ENCODE measurements around the gene TMEM263.
A peak's percentile ranks its signal among the peaks of the same experiment; 100 is the strongest.
"Not testable (repeated sequence)": the region's sequence is repeated elsewhere in the genome, so short reads cannot be mapped to it uniquely, and the experiment has no call there.

The TMEM263 gene

DNA sequence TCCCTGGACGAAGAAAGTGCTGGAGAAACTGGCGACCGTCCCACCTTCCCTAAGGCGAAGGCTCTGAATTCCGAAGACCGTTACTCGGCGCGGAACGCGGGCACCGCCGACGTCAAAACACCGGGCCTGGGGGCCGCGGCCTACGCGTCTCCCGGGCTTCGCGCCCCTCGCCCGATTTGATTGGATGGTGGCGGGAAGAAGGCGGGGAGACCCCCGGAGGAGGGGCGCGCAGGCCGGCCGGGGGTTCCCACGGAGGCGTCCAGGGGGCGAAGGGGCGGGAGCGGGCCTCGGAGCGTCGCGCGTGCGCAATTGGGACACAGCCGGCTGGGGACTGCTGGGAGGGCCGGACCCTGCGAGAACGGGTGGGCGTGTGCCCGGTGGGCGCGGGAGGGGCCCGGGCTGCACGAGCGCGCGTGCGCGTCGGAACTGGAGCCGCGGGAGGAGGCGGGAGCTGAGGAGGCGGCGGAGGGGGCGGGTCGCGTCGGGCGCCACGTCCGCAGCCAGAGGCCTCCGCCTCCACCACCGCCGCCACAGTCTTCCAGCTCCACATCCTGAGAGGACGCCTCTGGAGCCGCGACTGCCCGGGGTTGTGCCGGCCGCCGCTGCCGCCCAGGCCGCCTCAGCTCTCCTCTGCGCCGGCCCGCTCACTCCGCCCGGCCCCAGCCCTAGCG lies at the start of gene TMEM263:
TSS of gene TMEM263 (plus strand) at position 531 of the 671 bp plus-strand sequence. CDS start 11,210 bp downstream, outside the sequence.
- Mint-ChIP-seq H3K36me3 (peaks cover 0 to 2% of the 10 kb centered on the region in 2 donors), H3K9me3 (no peaks in the 10 kb centered on the region), H3K4me3 (peak within 1 kb of the TSS; percentile 96 to 99), H3K27ac (peak within 1 kb of the TSS; percentile 94), H3K27me3 (no peaks in the 10 kb centered on the region), H3K4me1 (peaks cover 7 to 22% of the 10 kb centered on the region in 2 donors)
- DNase-seq (peak; percentile 94), ATAC-seq (replicated peaks) (peak; percentile 82 to 86)

DNA sequence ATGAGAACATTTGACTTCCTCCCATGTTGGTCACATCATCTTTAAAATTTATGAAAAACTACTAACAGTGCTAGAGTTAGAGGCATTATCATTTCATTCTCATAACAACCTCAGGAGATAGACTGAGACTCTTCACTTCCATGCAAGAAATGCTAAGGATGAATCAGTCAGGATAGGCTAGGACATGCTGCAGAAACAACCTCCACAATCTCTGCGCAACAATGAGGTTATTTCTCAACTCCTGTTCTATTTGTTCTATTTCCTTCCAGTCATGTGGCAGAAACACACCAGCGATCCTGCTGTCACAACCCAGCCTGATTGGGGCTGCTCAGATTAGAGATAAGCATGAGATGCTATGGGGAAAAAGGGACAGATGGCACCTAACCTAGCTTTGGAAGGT lies 49.0 kb upstream of the TMEM263 start:
- Mint-ChIP-seq H3K27me3 (peaks cover 67 to 84% of the 10 kb centered on the region in 2 donors), H3K4me1 (peaks cover 18 to 43% of the 10 kb centered on the region in 2 donors), H3K4me3 (no peak overlapping the region), H3K36me3 (peaks cover 0 to 1% of the 10 kb centered on the region in 2 donors), H3K9me3 (peaks cover 0 to 3% of the 10 kb centered on the region in 2 donors), H3K27ac (no peak overlapping the region)
- ATAC-seq (replicated peaks) (no peak), DNase-seq (no peak)

DNA sequence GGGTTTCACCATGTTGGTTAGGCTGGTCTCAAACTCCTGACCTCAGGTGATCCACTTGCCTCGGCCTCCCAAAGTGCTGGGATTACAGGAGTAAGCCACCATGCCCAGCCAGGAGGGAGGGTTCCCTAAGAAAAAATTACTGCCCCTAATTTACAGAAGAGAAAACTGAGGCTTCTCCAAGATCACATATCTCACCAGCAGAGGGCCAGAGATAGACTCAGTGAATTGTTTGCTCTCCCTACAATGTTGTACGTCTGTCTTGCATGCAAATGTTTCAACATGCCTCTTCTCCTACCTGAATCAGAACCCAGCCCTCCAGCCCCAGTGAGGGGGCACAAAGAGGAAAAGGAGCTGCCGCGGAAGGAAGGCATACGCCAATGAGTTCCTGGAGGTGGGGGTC lies 48.3 kb upstream of the TMEM263 start:
- H3K36me3 Mint-ChIP-seq, result peaks cover 0 to 2% of the 10 kb centered on the region in 2 donors
- no peak for ATAC-seq (replicated peaks)
- peaks cover 19 to 46% of the 10 kb centered on the region in 2 donors for H3K4me1 Mint-ChIP-seq
- DNase-seq, result no peak
- peaks cover 0 to 3% of the 10 kb centered on the region in 2 donors for H3K9me3 Mint-ChIP-seq
- peaks cover 64 to 84% of the 10 kb centered on the region in 2 donors for H3K27me3 Mint-ChIP-seq
- peak overlapping the region; percentile 49 for H3K27ac Mint-ChIP-seq
- no peak overlapping the region for H3K4me3 Mint-ChIP-seq

DNA sequence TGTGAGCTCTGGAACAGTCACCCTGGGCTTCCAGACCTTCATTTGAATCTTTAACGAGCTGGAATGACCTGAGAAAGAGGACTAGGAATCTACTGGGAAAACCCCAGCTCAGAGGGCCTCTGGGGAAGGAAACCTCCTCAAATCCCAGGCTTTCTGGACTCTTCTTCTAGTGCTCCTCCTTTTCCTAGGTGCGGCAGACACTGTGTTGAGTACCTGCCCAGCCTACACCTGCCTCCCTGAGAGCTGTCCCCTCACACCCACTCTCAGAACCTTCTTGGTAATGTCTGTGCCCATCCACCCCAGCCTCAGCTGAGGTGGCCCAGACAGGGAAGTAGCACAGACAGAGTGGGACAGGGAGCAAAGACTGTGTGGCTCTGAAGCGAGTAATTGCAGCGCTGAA lies 47.9 kb upstream of the TMEM263 start:
- Mint-ChIP-seq H3K27ac (no peak overlapping the region), H3K27me3 (peaks cover 64 to 84% of the 10 kb centered on the region in 2 donors), H3K36me3 (peaks cover 0 to 2% of the 10 kb centered on the region in 2 donors), H3K4me1 (peaks cover 19 to 46% of the 10 kb centered on the region in 2 donors), H3K4me3 (no peak overlapping the region), H3K9me3 (peaks cover 0 to 3% of the 10 kb centered on the region in 2 donors)
- DNase-seq, result no peak
- no peak for ATAC-seq (replicated peaks)

DNA sequence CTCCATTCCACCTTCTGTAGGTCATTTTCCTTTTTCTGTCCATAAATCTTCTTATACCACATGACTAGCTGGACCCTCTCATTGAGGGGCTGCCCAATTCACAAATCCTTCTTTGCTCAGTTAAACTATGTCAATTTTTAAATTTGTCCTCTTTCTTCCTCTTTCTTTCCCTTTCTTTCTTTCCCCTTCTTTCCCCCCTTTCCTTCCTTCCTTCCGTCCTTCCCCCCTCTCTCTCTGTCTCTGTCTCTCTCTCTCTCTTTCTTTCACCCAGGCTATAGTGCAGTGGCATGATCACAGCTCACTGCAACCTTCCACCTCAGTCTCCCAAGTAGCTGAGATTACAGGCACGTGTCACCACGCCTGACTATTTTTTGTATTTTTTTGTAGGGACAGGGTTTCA lies 47.1 kb upstream of the TMEM263 start:
- Mint-ChIP-seq H3K27me3 (peaks cover 63 to 84% of the 10 kb centered on the region in 2 donors), H3K4me3 (no peak overlapping the region), H3K9me3 (peaks cover 0 to 3% of the 10 kb centered on the region in 2 donors), H3K27ac (no peak overlapping the region), H3K4me1 (peaks cover 13 to 41% of the 10 kb centered on the region in 2 donors), H3K36me3 (peaks cover 0 to 2% of the 10 kb centered on the region in 2 donors)
- DNase-seq (no peak), ATAC-seq (replicated peaks) (no peak)

DNA sequence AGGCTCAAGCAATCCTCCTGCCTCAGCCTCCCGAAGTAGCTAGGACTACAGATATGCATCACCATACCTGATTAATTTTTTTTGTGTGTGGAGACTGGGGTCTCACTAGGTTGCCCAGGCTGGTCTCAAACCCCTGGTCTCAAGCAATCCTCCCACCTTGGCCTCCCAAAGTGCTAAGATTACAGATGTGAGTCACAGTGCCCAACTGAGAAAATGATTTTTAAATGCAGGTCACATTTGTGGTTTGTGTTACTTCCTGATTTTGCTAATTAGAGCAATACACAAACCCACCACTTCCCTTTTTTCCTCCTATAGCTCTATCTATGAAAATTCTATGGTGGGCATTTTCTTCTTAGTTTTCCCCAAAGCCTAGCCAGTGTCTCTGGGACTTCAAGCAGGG lies 45.5 kb upstream of the TMEM263 start:
- H3K4me1 Mint-ChIP-seq, result peaks cover 13 to 47% of the 10 kb centered on the region in 2 donors
- H3K9me3 Mint-ChIP-seq, result peaks cover 0 to 3% of the 10 kb centered on the region in 2 donors
- peak; percentile 26 for DNase-seq
- peak; percentile 95 to 97 for ATAC-seq (replicated peaks)
- peaks cover 0 to 2% of the 10 kb centered on the region in 2 donors for H3K36me3 Mint-ChIP-seq
- no peak overlapping the region for H3K4me3 Mint-ChIP-seq
- H3K27ac Mint-ChIP-seq, result peak overlapping the region; percentile 51
- H3K27me3 Mint-ChIP-seq, result peaks cover 65 to 87% of the 10 kb centered on the region in 2 donors

GRCh38 chr12:106911581-106911980 lies 44.1 kb upstream of the TMEM263 start:
- H3K4me3 Mint-ChIP-seq, result peak overlapping the region; percentile 17 to 41
- H3K36me3 Mint-ChIP-seq, result peaks cover 0 to 2% of the 10 kb centered on the region in 2 donors
- peaks cover 66 to 85% of the 10 kb centered on the region in 2 donors for H3K27me3 Mint-ChIP-seq
- H3K9me3 Mint-ChIP-seq, result peaks cover 0 to 3% of the 10 kb centered on the region in 2 donors
- H3K4me1 Mint-ChIP-seq, result peaks cover 13 to 54% of the 10 kb centered on the region in 2 donors
- peak overlapping the region; percentile 59 for H3K27ac Mint-ChIP-seq
- no peak for DNase-seq
- no peak for ATAC-seq (replicated peaks)

- H3K27ac Mint-ChIP-seq, result no peak overlapping the region
- peaks cover 59 to 71% of the 10 kb centered on the region in 2 donors for H3K27me3 Mint-ChIP-seq
- ATAC-seq (replicated peaks), result no peak
Observed at GRCh38 chr12:106913456-106913855, 42.3 kb upstream of the TMEM263 start.

GRCh38 chr12:106914796-106915634 lies 40.7 kb upstream of the TMEM263 start:
- Mint-ChIP-seq H3K36me3 (peaks cover 0 to 2% of the 10 kb centered on the region in 2 donors), H3K27me3 (peaks cover 60 to 75% of the 10 kb centered on the region in 2 donors), H3K27ac (no peak overlapping the region), H3K4me3 (no peak overlapping the region), H3K9me3 (peaks cover 0 to 1% of the 10 kb centered on the region in 2 donors), H3K4me1 (peaks cover 9 to 37% of the 10 kb centered on the region in 2 donors)
- ATAC-seq (replicated peaks) (peak; percentile 40 to 51), DNase-seq (no peak)

More at GRCh38 chr12:106913456-106913855, 42.3 kb upstream of the TMEM263 start:
- peaks cover 0 to 2% of the 10 kb centered on the region in 2 donors for H3K36me3 Mint-ChIP-seq
- no peak for DNase-seq
- H3K4me3 Mint-ChIP-seq, result no peak overlapping the region
- H3K9me3 Mint-ChIP-seq, result peaks cover 0 to 1% of the 10 kb centered on the region in 2 donors
- peaks cover 10 to 44% of the 10 kb centered on the region in 2 donors for H3K4me1 Mint-ChIP-seq

DNA sequence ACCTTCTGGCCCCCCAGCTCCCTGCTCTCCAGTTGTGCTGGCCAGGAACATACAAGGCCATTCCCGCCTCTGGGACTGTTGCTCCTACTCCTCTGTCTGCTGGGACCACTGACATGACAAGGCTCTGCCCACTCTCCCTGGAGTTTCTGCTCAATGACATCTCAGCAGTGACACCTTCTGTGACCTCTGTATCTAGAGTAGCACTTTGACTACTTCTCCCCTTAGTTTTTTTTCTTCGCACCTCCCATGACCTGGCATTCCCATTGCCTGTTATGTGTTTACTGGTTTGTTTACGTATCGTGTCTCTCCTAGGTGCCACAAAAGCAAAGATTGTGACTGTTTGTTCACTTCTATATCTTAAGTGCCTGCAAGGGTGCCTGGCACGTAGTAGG lies 40.1 kb upstream of the TMEM263 start:
- H3K27me3 Mint-ChIP-seq, result peaks cover 62 to 78% of the 10 kb centered on the region in 2 donors
- no peak overlapping the region for H3K4me3 Mint-ChIP-seq
- no peak overlapping the region for H3K27ac Mint-ChIP-seq
- ATAC-seq (replicated peaks) (no peak), DNase-seq (no peak)
- H3K36me3 Mint-ChIP-seq, result peaks cover 0 to 2% of the 10 kb centered on the region in 2 donors
- H3K4me1 Mint-ChIP-seq, result peaks cover 4 to 31% of the 10 kb centered on the region in 2 donors
- H3K9me3 Mint-ChIP-seq, result peaks cover 0 to 1% of the 10 kb centered on the region in 2 donors

DNA sequence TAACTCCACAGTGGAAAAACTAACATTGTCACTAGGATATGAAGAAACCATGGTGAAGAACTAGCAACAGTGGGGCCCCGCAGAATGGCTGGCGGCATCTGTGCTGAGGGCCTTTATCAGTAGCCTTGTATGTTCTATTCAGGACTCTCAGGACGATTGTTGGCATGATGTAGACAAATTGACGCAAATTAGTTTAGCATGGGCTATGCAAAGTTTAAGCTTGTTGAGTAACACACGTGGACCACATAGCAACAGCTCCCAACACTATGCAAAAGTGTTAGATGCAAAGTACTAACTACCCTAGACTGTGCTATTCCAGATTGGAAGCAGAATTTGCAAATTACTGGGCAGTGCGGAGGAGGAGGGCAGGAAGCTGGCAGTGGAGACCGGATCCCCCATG lies 38.2 kb upstream of the TMEM263 start:
- DNase-seq (no peak), ATAC-seq (replicated peaks) (no peak)
- Mint-ChIP-seq H3K27ac (no peak overlapping the region), H3K4me3 (no peak overlapping the region), H3K27me3 (peaks cover 72 to 79% of the 10 kb centered on the region in 2 donors), H3K4me1 (peaks cover 0 to 18% of the 10 kb centered on the region in 2 donors), H3K9me3 (peaks cover 0 to 1% of the 10 kb centered on the region in 2 donors), H3K36me3 (no peaks in the 10 kb centered on the region)

GRCh38 chr12:106918746-106919145 lies 37.0 kb upstream of the TMEM263 start:
- no peak overlapping the region for H3K27ac Mint-ChIP-seq
- no peak overlapping the region for H3K4me3 Mint-ChIP-seq
- peaks cover 9% of the 10 kb centered on the region in 2 donors for H3K9me3 Mint-ChIP-seq
- DNase-seq, result no peak
- ATAC-seq (replicated peaks), result no peak
- peaks cover 2 to 7% of the 10 kb centered on the region in 2 donors for H3K36me3 Mint-ChIP-seq
- peaks cover 0 to 18% of the 10 kb centered on the region in 2 donors for H3K4me1 Mint-ChIP-seq
- H3K27me3 Mint-ChIP-seq, result peaks cover 71 to 79% of the 10 kb centered on the region in 2 donors

- ATAC-seq (replicated peaks) (no peak), DNase-seq (no peak)
- Mint-ChIP-seq H3K36me3 (peaks cover 6 to 11% of the 10 kb centered on the region in 2 donors), H3K27ac (no peak overlapping the region), H3K4me1 (peaks cover 0 to 13% of the 10 kb centered on the region in 2 donors), H3K9me3 (peaks cover 13 to 15% of the 10 kb centered on the region in 2 donors), H3K4me3 (no peak overlapping the region), H3K27me3 (peaks cover 70 to 77% of the 10 kb centered on the region in 2 donors)
Observed at GRCh38 chr12:106919910-106920544, 35.7 kb upstream of the TMEM263 start.

GRCh38 chr12:106921976-106922375 lies 33.7 kb upstream of the TMEM263 start:
- Mint-ChIP-seq H3K9me3 (peaks cover 13 to 15% of the 10 kb centered on the region in 2 donors), H3K36me3 (peaks cover 6 to 11% of the 10 kb centered on the region in 2 donors), H3K27me3 (peaks cover 69 to 78% of the 10 kb centered on the region in 2 donors)
- not testable (repeated sequence) for H3K4me3 Mint-ChIP-seq; H3K4me1 Mint-ChIP-seq; H3K27ac Mint-ChIP-seq; DNase-seq; ATAC-seq (replicated peaks)
